ENCODE results near the gene GLB1L. TPM values are rescaled to one million over a fixed set of nuclear protein-coding genes. Genes with fewer than 3 reads are reported as not detected.

The GLB1L gene
- total RNA-seq, 1 donor from 2014 or later = 11.8 TPM

DNA sequence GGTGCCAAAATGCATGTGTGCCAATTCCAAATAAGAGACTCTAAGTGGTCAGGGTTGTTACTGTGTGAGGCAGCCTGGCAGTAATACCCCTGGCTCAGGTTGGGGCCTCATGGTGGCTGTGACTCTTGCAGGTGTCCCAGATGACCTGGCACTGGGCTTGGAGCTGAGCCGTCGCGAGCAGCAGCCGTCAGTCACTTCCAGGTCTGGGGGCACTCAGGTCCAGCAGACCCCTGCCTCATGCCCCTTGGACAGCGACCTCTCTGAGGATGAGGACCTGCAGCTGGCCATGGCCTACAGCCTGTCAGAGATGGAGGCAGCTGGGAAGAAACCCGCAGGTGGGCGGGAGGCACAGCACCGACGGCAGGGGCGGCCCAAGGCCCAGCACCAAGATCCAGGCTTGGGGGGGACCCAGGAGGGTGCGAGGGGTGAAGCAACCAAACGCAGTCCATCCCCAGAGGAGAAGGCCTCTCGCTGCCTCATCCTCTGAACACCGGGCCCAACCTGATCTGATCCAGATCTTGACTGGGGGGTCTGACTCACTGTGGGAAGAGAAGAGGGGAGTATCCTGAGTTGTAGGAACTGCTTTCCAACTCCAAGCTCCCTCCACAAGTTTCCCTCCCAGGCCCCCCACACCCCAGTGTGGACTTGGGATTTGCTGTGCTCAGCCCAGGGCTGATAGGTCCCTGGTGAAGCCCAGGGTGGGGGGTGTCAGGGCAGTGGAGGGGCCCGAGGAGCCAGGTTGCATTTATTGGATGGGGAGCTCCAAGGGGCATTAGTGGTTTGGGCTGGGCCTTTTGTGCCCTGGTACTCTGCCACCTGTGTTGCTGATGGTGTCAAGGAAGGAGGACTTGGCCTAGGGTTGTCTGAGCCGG, 39.5 kb upstream of the GLB1L start:
- TF ChIP-seq, protein P1, sequence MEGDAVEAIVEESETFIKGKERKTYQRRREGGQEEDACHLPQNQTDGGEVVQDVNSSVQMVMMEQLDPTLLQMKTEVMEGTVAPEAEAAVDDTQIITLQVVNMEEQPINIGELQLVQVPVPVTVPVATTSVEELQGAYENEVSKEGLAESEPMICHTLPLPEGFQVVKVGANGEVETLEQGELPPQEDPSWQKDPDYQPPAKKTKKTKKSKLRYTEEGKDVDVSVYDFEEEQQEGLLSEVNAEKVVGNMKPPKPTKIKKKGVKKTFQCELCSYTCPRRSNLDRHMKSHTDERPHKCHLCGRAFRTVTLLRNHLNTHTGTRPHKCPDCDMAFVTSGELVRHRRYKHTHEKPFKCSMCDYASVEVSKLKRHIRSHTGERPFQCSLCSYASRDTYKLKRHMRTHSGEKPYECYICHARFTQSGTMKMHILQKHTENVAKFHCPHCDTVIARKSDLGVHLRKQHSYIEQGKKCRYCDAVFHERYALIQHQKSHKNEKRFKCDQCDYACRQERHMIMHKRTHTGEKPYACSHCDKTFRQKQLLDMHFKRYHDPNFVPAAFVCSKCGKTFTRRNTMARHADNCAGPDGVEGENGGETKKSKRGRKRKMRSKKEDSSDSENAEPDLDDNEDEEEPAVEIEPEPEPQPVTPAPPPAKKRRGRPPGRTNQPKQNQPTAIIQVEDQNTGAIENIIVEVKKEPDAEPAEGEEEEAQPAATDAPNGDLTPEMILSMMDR (IDR thresholded peaks at IDR 0.05; ENCODE audit: unreplicated experiment) = no peak
- no peak overlapping the region for H3K4me3 Mint-ChIP-seq (ENCODE audit: low read depth)
- no peak overlapping the region for H3K27ac Mint-ChIP-seq
- peaks cover 5% of the 10 kb centered on the region for H3K4me1 Mint-ChIP-seq (ENCODE audit: low read depth)
- no peak for DNase-seq (ENCODE audit: low spot score, unreplicated experiment)
- no peaks in the 10 kb centered on the region for H3K9me3 Mint-ChIP-seq (ENCODE audit: low read depth)
- H3K36me3 Mint-ChIP-seq (ENCODE audit: insufficient read depth) = peaks cover 5% of the 10 kb centered on the region
- H3K27me3 Mint-ChIP-seq = no peaks in the 10 kb centered on the region

DNA sequence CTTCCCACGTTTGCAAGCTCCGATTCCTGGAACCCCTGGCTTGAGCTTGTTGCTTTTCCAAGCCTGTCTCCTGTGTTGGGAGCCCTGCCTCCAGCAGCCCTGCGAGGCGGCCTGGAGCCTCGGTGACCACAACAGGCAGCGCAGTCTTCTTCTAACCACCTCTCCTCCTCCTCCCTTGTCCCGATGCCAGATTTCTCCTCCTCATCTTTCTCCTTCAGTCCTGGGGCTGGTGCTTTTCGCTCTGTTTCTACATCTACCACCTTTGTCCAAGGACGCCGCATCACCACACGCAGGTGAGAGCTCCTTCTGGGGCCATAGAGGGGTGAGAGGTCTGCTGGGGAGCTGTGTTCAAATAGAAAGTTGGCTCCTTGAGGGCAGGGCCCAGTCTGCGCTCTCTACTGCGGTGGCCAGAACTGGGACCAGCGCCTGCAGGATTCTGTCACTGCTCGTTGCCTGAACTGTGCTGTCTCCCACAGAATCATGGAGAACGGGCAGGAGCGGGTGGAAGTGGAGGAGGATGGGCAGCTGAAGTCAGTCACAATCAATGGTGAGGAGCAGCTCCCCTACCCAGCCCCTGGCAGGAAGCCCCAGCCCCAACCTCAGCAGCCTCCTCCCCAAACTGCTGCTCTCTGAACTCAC, 37.8 kb upstream of the GLB1L start:
- Mint-ChIP-seq H3K36me3 (ENCODE audit: insufficient read depth) (peaks cover 5% of the 10 kb centered on the region), H3K9me3 (ENCODE audit: low read depth) (no peaks in the 10 kb centered on the region), H3K27ac (no peak overlapping the region), H3K4me3 (ENCODE audit: low read depth) (no peak overlapping the region), H3K4me1 (ENCODE audit: low read depth) (peaks cover 14% of the 10 kb centered on the region), H3K27me3 (no peaks in the 10 kb centered on the region)
- DNase-seq (ENCODE audit: low spot score, unreplicated experiment) = no peak
- TF ChIP-seq, protein P1 (IDR thresholded peaks at IDR 0.05; ENCODE audit: unreplicated experiment) = no peak

DNA sequence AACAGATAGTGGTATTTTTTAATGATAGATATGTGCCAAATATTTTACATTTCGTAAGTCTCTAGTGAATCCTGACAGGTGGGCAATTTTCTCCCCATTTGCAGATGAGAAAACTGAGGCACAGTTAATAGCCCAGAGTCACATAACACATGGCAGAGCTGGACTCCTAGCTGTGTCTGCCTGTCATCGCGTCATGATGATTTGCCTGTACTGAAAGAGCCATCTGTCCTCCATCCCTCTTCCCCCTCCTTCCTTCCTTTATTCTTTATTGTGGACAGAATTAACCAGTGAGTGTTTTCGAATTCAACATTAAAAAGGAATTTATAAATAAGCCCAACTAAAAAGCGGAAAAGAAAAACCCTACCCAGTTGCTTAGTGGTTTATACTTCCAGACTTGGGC, 37.1 kb upstream of the GLB1L start:
- Mint-ChIP-seq H3K4me1 (ENCODE audit: low read depth) (peaks cover 18% of the 10 kb centered on the region), H3K36me3 (ENCODE audit: insufficient read depth) (peaks cover 5% of the 10 kb centered on the region), H3K27me3 (no peaks in the 10 kb centered on the region), H3K27ac (no peak overlapping the region), H3K9me3 (ENCODE audit: low read depth) (no peaks in the 10 kb centered on the region), H3K4me3 (ENCODE audit: low read depth) (no peak overlapping the region)
- TF ChIP-seq, protein P1 (IDR thresholded peaks at IDR 0.05; ENCODE audit: unreplicated experiment) = no peak
- DNase-seq (ENCODE audit: low spot score, unreplicated experiment) = no peak

DNA sequence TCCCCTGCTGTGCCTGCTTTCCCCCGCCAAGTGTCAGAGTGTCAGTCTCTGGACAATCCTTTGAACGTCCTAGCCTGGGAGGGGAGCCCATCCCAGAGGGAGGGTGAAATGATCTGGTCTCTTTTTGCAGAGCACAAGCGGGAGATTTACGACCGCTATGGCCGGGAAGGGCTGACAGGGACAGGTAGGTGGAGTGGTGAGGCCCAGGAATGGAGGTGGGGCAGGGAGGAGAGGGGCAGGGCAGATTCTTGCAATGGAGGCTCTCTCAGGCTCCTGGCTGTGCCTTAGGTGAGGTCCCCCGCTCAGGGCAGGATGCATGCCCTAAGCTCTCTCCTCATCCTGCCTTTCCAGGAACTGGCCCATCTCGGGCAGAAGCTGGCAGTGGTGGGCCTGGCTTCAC, 36.3 kb upstream of the GLB1L start:
- DNase-seq (ENCODE audit: low spot score, unreplicated experiment) = no peak
- H3K27ac Mint-ChIP-seq = no peak overlapping the region
- peaks cover 5% of the 10 kb centered on the region for H3K36me3 Mint-ChIP-seq (ENCODE audit: insufficient read depth)
- H3K27me3 Mint-ChIP-seq = no peaks in the 10 kb centered on the region
- H3K9me3 Mint-ChIP-seq (ENCODE audit: low read depth) = no peaks in the 10 kb centered on the region
- peaks cover 18% of the 10 kb centered on the region for H3K4me1 Mint-ChIP-seq (ENCODE audit: low read depth)
- TF ChIP-seq, protein P1 (IDR thresholded peaks at IDR 0.05; ENCODE audit: unreplicated experiment) = no peak
- no peak overlapping the region for H3K4me3 Mint-ChIP-seq (ENCODE audit: low read depth)

DNA sequence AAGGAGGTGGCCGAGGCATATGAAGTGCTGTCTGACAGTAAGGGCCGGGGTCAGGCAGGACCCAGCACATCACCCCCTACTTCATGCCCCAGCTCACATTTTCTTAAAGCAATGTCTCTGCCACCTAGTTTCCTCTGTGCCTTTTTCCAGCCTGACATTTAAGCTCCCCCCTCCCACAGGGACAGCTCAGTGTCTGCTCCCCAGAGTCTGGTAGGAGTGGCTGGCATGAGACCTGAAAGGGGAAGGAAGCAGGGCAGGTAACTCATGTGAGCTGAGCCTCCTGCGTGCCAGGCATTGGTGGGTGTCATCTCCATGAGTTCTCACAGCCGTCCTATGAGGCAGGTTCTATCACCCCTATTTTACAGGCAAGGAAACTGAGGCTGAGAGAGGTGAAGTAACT, 35.4 kb upstream of the GLB1L start:
- peak overlapping the region; percentile 84 for H3K4me3 Mint-ChIP-seq (ENCODE audit: low read depth)
- peaks cover 5% of the 10 kb centered on the region for H3K36me3 Mint-ChIP-seq (ENCODE audit: insufficient read depth)
- no peaks in the 10 kb centered on the region for H3K9me3 Mint-ChIP-seq (ENCODE audit: low read depth)
- TF ChIP-seq, protein P1 (IDR thresholded peaks at IDR 0.05; ENCODE audit: unreplicated experiment) = no peak
- H3K27ac Mint-ChIP-seq = no peak overlapping the region
- peaks cover 18% of the 10 kb centered on the region for H3K4me1 Mint-ChIP-seq (ENCODE audit: low read depth)
- no peak for DNase-seq (ENCODE audit: low spot score, unreplicated experiment)
- H3K27me3 Mint-ChIP-seq = no peaks in the 10 kb centered on the region

All from progenitor cell of endocrine pancreas (in vitro differentiated cells).